Measurements from ENCODE around the gene SYP.
"Not testable (repeated sequence)": the region's sequence is repeated elsewhere in the genome, so short reads cannot be mapped to it uniquely, and the experiment has no call there.

Gene SYP

DNA sequence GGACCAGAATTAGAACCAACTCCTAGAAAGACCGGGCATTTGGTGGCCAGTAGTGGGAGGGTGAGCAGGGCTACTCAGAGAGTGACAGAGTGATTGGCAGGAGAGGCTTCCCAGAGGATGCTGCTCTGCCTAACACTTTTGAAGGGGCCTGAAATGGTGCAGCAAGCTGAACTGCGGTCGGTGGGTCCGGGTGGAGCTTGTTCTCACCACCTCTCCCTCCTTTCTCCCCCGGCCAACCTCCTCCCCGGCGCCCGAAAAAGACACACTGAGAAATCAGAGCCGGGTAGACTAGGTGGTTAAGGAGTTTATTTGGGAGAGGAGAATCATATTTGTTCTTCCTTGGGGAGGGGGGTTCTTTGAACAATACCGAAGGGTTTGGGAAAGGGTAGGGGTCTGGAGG, 12.5 kb downstream of the SYP start:
- no peak for DNase-seq

GRCh38 chrX:49187028-49187394, 13.0 kb downstream of the SYP start:
- no peak for DNase-seq

- peak; percentile 79 for DNase-seq
Measured at GRCh38 chrX:49186125-49187027, 13.6 kb downstream of the SYP start, which contains the start of gene PRICKLE3. TSS of gene PRICKLE3 (minus strand) at chrX:49186373. CDS start at chrX:49186297, 76 bp downstream.

DNA sequence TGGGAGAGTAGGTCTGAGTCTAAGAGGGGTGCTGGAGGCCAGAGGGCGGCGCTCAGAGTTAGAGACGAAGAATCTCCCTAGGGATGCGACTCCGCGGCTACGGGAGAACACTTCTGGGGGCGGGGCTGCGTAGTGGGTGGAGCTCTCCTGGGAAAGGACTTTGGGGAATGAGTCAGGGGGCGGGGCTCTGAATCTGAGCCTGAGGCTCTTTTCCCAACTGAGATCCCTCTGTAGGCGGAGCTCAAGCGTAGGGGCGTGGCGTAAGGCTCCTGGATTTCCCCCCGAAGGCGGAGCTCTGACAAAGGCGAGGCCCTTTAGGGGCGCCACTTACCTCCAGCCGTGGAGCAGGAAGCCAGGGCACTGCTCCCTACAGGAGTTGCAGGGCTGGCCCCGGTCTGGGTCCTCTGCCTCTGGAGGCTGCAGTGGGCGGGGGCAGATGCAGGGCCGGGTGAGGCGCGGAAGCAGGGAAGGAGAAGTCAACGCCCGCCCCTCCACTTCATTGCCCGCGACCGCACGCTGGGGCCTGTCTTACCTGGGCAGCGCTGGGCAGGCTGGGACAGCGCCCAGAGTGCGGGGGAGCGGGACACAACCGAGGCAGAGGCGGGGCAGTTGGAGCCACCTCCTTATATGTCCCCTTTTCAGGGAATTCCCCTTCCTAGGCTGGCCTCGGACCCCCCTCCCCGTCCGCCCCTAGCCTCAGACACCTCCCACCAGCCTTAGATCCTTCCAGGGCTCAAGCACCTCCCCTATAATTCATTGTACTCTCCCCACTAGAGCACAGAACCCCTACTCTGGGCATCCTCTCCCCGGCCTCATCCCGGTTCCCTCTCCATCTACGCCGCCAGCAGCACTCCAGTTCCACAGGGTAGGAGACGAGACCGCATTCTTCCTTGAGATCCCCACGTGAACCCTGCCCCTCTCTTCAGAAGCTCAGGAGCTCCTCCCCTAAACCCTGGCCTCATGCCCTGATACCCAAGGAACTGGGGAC, 15.4 kb downstream of the SYP start:
- DNase-seq, result peak; percentile 49

DNA sequence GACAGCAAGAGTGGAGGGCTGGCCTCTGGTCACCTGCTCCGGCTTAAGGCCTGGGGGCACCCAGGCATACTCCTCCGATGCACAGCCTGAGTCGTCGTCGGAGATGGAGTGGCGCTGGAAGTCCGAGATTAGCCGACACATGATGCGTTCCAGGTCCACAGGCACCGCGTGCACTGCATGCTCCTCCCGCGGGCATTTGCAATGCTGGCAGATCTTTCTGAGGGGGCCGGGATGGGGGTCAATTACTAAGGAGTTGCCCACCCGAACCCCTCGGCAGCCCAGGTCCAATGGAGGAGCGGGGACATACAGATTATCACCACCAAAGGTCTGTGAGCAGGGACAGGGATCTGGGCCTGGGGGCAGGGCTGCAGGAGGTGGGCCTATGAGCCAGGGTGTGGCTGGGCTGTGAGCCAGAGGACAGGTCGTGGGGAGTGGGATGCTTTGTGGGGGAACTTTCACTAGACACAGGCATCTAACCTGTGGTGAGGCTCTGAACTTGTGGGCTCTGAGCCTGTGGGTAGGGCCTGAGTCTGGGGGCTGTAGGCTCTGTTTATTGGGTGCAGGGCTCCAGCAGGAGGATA, 16.2 kb downstream of the SYP start:
- DNase-seq, result no peak

- no peak for DNase-seq
Measured at GRCh38 chrX:49179358-49179757, 20.6 kb downstream of the SYP start.

DNA sequence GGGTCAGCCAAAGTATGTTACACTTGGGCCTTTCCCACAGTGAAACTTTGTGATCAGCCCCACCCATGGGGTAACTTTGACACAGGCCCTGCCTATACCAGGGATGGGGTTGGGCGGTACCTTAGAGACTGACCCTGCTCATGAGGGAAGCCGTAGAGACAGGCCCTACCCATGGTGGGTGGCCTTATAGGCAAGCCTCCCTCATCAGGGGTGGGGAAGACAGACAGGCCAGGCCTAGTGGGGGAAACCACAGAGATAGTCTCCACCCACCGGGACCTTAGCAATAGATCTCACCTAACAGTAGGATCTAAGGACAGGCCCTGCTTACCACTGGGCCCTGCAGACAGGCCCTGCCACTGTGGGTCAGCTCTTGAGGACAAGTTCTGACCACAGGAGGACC, 21.5 kb downstream of the SYP start:
- DNase-seq, result no peak

DNA sequence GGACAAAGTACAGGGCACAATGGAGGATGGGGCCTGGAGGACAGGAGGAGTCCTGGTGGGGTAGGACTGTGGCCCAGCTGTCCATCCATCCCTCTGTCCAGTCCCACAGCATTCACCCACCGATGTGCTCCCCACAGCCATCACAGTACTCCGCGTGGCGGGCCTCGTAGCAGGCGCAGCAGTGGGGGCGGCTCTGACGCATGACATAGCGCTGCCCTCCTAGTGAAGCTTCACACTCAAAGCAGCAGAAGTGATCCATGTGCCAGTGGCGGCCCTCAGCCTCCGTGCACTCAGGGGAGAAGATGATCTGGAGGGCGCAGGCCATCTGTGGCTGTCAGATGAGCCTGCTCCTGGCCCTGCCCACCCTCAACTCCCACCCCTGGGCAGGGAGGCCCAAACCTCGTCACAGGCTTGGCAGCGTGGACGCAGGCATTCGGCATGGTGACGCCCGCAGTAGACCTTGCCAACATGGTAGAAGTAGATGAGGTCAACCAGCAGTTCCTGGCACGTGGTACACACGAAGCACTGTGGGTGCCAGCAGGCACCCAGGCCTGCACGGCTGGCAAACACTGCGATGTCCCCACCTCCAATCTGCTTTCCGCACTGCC, 22.0 kb downstream of the SYP start:
- no peak for DNase-seq

GRCh38 chrX:49177338-49177833, 22.6 kb downstream of the SYP start:
- DNase-seq, result no peak

DNA sequence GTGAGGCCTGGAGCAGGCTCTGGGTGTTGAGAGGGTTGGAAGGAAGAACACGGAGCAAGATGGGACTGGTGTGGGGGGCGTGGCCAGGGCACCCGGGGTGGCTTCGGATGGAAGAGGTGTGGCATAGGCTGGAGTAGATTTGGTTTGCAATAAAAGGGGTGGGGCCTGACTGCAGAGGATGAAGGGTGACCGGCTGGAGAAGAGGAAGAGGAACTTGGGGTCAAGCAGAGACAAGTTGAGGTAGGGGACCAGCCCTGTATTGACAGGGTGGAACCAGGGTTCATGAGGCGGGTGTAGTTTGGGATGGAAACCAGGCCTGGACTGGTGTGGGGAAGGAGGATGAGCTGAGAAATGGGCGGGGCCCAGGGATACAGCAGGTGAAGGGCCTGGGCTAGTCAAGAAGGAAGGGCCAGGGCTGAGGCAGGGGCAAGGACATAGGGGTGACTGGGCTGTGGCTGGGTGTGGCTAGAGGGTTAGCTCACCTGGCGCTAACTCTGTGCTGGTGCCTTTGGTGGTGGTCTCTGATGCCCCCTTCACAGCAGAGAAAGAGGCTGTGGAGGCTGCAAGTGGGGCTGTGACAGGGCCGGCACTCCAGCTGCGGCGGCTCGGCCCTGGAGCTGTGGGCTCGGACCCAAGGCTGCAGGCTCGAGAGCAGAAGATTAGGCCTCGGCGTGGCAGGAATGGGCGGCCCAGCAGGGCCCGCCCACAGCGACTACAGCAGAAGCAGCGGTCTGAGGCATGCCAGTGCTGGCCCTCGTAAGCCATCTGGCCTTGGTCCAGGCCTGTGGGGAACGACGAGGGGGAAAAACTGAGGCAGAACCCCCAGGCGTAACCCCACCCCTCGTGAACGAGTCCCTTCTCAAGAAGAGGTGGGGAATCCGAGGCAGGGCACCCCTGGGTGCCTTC, 23.3 kb downstream of the SYP start:
- no peak for DNase-seq

DNA sequence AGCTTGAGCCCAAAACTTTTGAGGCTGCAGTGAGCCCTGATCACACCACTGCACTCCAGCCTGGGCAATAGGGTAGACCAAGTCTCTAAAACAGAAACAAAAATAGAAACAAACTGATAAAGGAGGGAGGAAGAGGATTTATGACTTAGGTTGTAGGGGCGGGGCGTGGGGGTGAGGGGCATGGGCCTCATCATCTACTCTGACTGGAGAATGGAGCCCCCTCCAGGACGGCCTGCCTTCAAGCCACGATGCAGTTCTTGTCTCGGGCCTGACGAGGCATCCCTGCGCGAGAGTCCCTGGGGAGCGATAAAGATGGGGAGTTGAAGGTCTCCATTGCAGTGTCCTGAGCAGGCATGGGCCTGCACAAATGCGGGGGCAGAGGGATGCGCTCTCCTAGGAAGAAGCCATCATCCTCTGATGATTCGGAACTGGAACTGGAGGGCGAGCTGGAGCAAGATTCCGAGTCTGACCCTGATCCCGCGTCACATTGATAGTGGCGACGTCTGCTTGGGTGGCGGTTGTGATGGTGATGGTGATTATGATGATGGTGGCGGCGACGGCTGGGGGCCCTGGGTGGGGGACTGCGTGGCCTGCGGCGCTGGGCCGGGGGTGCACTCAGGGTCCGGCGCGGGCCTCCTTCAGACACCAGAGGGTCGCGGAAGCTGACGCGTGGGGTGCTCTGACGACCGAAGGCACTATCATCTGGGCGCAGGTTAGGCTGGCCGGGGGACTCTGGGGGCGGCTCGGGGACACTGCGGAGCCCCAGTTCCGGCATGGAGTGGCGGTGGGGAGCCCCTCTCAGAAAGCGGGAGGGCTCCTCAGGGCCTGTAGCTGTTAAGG, 24.3 kb downstream of the SYP start:
- no peak for DNase-seq

DNA sequence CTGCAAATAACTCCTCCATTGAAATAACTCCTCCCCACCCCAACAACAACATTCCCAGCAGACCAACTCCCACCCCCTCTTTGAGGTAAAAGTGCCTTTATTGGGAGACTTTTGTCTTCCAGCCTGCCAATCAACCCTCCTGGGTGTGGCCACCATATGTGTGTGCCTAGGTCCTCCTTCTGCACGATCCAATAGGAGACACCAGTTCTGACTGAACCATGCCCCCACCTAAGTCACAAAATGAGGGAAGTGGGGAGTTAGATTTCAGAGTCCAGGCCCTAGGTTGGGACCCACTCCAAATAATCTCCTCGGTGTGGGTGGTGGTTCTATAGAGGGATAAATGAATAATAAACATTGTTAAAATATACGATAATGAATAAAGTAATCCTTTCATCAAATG, 25.3 kb downstream of the SYP start:
- DNase-seq, result no peak

- not testable (repeated sequence) for DNase-seq
Measured at GRCh38 chrX:49173544-49173943, 26.4 kb downstream of the SYP start.

DNA sequence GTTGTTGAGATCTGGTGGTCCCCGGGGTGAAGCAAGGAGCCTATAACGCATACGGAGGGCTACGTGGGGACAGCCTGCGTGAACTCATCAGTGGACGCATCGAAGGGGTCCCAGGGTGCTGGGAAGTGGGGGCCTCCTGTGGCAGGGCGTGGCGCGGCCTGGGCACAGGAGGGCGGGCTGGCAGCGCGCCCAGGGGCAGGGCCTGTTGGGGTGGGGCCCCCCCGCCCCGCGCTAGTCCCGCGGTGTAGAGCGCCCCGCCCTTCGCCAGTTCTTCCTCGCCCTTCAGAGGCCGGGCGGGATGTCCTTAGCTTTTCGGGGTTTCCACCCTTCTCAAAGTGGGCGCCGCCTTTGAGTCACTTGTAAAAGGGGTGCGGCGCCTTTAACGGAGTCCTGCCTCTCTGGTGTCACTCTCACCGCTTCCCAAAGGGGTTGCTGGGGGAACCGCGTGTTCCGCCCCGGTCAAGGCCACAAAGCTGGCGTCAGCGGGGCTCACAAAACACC, 27.7 kb downstream of the SYP start:
- peak; percentile 78 for DNase-seq

DNA sequence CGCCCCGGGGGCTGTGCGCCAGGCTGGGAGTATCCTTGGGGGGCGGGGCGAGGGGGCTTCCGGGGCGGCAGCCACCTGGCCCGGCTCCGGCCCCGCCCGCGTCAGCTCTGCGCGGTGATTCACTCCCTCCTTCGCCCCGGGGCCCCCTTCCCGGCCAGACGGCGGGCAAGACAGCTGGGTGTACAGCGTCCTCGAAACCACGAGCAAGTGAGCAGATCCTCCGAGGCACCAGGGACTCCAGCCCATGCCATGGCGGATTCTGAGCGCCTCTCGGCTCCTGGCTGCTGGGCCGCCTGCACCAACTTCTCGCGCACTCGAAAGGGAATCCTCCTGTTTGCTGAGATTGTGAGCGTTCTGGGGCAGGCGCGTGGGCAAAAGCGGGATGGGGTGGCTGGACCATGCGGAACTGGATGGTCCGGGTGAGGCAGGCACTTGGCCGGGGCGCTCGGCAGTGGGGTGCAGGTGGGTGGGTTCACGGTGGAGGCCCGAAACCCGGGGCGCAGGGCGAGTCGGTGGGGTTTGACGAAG, 28.2 kb downstream of the SYP start, which contains the start of gene PLP2:
Gene PLP2, plus strand, starts transcription at position 147 of the 528 bp plus-strand sequence. Its CDS starts 103 bp downstream, at position 250.
- peak; percentile 76 for DNase-seq

DNA sequence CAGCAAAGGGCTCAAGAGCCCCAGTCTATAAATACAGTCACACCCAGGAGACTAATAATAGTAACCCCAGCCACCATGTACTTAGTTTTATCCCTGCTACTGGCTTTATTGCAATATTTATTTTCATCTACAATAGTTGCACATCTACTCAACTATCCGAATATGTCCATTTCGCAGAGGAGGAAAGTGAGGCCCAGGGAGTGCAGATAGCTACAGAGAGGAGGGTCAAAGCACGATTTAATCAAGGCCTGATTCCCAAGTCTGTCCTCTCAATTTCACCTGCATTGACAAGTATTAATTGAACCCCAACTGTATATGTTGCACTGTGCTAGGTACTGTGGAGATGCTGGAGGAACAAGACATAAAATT, 32.3 kb downstream of the SYP start:
- DNase-seq, result no peak

DNA sequence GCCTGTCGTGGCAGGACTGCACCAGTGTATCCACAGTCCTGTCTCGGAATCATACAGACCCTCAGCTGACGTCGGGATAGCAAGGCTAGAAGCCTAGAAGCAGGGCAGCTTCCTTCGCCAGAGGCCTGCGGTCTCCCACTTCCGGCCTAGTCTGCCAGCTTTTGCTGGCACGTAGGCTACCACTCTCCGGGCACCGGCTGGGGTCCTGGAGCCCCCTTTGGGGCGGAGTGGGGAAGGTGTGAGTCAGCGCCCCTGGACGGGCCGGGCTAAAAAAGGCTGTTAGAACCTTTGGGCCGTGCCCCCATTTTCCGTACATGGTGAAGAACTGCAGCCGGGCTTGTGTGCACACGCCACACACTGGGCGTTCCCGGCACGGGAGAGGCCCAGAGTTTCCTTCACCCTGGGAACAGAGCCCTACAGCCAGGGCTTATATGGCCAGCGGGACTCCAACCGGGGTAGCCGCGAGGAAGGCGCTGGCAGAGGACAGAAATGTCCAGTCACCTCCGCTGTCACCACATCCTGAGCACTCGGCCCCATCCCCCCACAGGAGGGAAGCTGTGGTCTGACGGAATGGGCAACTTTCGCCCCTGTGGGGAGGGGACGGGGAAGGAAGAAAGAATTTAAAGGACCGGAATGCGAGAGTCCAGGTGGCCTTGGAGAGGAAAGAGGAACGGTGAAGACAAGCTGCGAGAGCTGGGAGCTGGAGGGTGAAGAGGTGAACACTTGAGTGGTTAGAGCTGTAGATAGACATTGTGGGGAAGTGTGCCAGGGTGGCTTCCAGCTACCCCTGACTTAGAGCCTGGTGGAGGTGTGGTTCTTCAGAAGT, 32.9 kb downstream of the SYP start:
- DNase-seq, result peak; percentile 80

- DNase-seq, result peak; percentile 83
Measured at GRCh38 chrX:49165901-49166881, 33.8 kb downstream of the SYP start.
